Measurements from ENCODE around the gene TMEM128. TPM values are rescaled to one million over a fixed set of nuclear protein-coding genes. Genes with fewer than 3 reads are reported as not detected.
A peak's percentile ranks its signal among the peaks of the same experiment; 100 is the strongest.

The TMEM128 gene
- total and polyA plus RNA-seq, 2 of the 13 experiments (the other 11 are each of a cell fraction or from before 2014, with no cell fraction given), result 19.4 to 27.9 TPM

- no peak for TF ChIP-seq ZNF318 (CRISPR knock-in tag; IDR thresholded peaks at IDR 0.05)
- peak; percentile 83 for TF ChIP-seq SIN3B (IDR thresholded peaks at IDR 0.05; ENCODE audit: low read length)
- peak; percentile 35; the same call in 1 of the 2 replicates for TF ChIP-seq ETS1 (CRISPR knock-in tag; IDR thresholded peaks at IDR 0.05)
- TF ChIP-seq POLR2G (IDR thresholded peaks at IDR 0.05; ENCODE audit: low read depth, low read length), result peak; percentile 91
- TF ChIP-seq ZNF709 (CRISPR knock-in tag; IDR thresholded peaks at IDR 0.05), result peak; percentile 34; the same call in 1 of the 2 replicates
- TF ChIP-seq TCF7L2 (IDR thresholded peaks at IDR 0.05; ENCODE audit: low read depth, low read length), result no peak
- TF ChIP-seq KDM4B (CRISPR knock-in tag; IDR thresholded peaks at IDR 0.05), result peak; percentile 18; the same call in 1 of the 2 replicates
- no peak for TF ChIP-seq ZMYM3 (CRISPR knock-in tag; IDR thresholded peaks at IDR 0.05)
- TF ChIP-seq ZEB1 (IDR thresholded peaks at IDR 0.05; ENCODE audit: insufficient replicate concordance, low read depth), result no peak
- peak; percentile 79; the same call in 1 of the 2 replicates for TF ChIP-seq ZNF768 (CRISPR knock-in tag; IDR thresholded peaks at IDR 0.05)
- no peak for TF ChIP-seq TRIM24 (CRISPR knock-in tag; IDR thresholded peaks at IDR 0.05)
- TF ChIP-seq IRX3 (CRISPR knock-in tag; IDR thresholded peaks at IDR 0.05; ENCODE audit: borderline replicate concordance, low read depth), result no peak
- TF ChIP-seq ZNF720 (CRISPR knock-in tag; IDR thresholded peaks at IDR 0.05), result no peak
- TF ChIP-seq CBX2 (IDR thresholded peaks at IDR 0.05; ENCODE audit: low read depth, low read length), result no peak
- TF ChIP-seq CBX2 (CRISPR knock-in tag; IDR thresholded peaks at IDR 0.05; ENCODE audit: low read depth), result no peak
- no peak for TF ChIP-seq ZNF3 (CRISPR knock-in tag; IDR thresholded peaks at IDR 0.05)
- no peak for TF ChIP-seq MZF1 (CRISPR knock-in tag; IDR thresholded peaks at IDR 0.05; ENCODE audit: borderline replicate concordance)
- no peak for TF ChIP-seq ZC3H4 (CRISPR knock-in tag; IDR thresholded peaks at IDR 0.05; ENCODE audit: borderline replicate concordance)
- TF ChIP-seq ZNF747 (CRISPR knock-in tag; IDR thresholded peaks at IDR 0.05; ENCODE audit: borderline replicate concordance), result no peak
- no peak for TF ChIP-seq ZNF382 (CRISPR knock-in tag; IDR thresholded peaks at IDR 0.05; ENCODE audit: borderline replicate concordance)
- TF ChIP-seq TBP (CRISPR knock-in tag; IDR thresholded peaks at IDR 0.05), result no peak
- TF ChIP-seq RELA (CRISPR knock-in tag; IDR thresholded peaks at IDR 0.05), result peak; percentile 92; the same call in 1 of the 2 replicates
- TF ChIP-seq NFIC (IDR thresholded peaks at IDR 0.05; ENCODE audit: low read length), result 0 out of 2 replicates have a peak, but pooled peaks have one; percentile 8
Observed at GRCh38 chr4:4248029-4248884, at the start of gene TMEM128 (continued).

Data from HepG2 (cell line).